Parathyroid adenoma (tissue), 2 donors: ENCODE measurements around the gene MIOS.
"Not testable (repeated sequence)": the region's sequence is repeated elsewhere in the genome, so short reads cannot be mapped to it uniquely, and the experiment has no call there.

Experiments used
- H2AFZ ChIP-seq: fragments of 300-600 bp; sonication (generic); one replicate; pipeline ENCODE4 v1.7.0; 2017; ENCODE audit warnings: antibody characterized with exemption, mild to moderate bottlenecking
- H3K27ac ChIP-seq: fragments of 300-600 bp; sonication (generic); one replicate; pipeline ENCODE4 v1.7.0; 2017
- H3K27me3 ChIP-seq: fragments of 300-600 bp; sonication (generic); one replicate; pipeline ENCODE4 v1.7.0; 2017; ENCODE audit warnings: low read length; ENCODE audit not compliant: control insufficient read depth, insufficient read depth
- H3K36me3 ChIP-seq: fragments of 300-600 bp; sonication (generic); one replicate; pipeline ENCODE4 v1.7.0; 2017; ENCODE audit warnings: low read length; ENCODE audit not compliant: control insufficient read depth, insufficient read depth
- H3K4me1 ChIP-seq: fragments of 300-600 bp; sonication (generic); one replicate; pipeline ENCODE4 v1.7.0; 2017; ENCODE audit warnings: control low read depth
- H3K4me2 ChIP-seq: fragments of 300-600 bp; sonication (generic); one replicate; pipeline ENCODE4 v1.7.0; 2017; ENCODE audit warnings: low read length
- H3K4me3 ChIP-seq: fragments of 300-600 bp; sonication (generic); one replicate; pipeline ENCODE4 v1.7.0; 2017; ENCODE audit warnings: low read depth, low read length
- H3K79me2 ChIP-seq: fragments of 300-600 bp; sonication (generic); one replicate; pipeline ENCODE4 v1.7.0; 2017; ENCODE audit warnings: control low read depth
- H3K9ac ChIP-seq: fragments of 300-600 bp; sonication (generic); one replicate; pipeline ENCODE4 v1.7.0; 2017; ENCODE audit warnings: mild to moderate bottlenecking
- H3K9me3 ChIP-seq: fragments of 300-600 bp; sonication (generic); one replicate; pipeline ENCODE4 v1.7.0; 2017; ENCODE audit warnings: low read length; ENCODE audit not compliant: control insufficient read depth
- TF ChIP-seq, protein P1 (sequence below): fragments of 300-600 bp; sonication (generic); IDR thresholded peaks from one replicate; pipeline ENCODE4 v1.7.0; 2017; ENCODE audit warnings: antibody characterized with exemption, mild to moderate bottlenecking
- donor health status: primary hyperparathyroidism.

The MIOS gene

DNA sequence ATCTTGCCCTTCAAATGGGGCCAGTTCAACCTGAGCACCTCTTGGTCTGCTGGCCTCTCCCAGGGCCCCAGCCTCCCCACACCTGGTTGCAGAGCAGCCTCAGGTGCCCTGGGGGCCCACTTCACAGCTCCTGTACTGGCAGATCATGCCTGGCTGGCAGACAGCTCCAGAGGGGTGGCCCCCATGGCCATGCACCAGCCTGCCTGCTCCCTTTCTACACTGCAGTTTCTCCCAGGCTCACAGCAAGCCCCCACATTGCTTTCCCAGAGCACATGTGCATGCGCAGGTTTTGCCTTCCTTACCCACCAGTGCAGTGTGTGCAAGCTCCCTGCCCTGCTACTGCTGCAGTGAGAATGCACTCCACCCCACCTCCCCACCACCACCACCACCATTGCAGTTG lies 9.8 kb upstream of the MIOS start:
- Histone ChIP-seq H3K27me3 (no peaks in the 10 kb centered on the region), H2AFZ (no peak overlapping the region), H3K79me2 (no peaks in the 10 kb centered on the region), H3K9me3 (no peaks in the 10 kb centered on the region), H3K4me2 (no peak overlapping the region), H3K9ac (no peak overlapping the region), H3K27ac (no peak overlapping the region), H3K36me3 (no peaks in the 10 kb centered on the region), H3K4me3 (no peak overlapping the region), H3K4me1 (peaks cover under 1% of the 10 kb centered on the region)
- TF ChIP-seq, protein P1, sequence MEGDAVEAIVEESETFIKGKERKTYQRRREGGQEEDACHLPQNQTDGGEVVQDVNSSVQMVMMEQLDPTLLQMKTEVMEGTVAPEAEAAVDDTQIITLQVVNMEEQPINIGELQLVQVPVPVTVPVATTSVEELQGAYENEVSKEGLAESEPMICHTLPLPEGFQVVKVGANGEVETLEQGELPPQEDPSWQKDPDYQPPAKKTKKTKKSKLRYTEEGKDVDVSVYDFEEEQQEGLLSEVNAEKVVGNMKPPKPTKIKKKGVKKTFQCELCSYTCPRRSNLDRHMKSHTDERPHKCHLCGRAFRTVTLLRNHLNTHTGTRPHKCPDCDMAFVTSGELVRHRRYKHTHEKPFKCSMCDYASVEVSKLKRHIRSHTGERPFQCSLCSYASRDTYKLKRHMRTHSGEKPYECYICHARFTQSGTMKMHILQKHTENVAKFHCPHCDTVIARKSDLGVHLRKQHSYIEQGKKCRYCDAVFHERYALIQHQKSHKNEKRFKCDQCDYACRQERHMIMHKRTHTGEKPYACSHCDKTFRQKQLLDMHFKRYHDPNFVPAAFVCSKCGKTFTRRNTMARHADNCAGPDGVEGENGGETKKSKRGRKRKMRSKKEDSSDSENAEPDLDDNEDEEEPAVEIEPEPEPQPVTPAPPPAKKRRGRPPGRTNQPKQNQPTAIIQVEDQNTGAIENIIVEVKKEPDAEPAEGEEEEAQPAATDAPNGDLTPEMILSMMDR, result no peak

DNA sequence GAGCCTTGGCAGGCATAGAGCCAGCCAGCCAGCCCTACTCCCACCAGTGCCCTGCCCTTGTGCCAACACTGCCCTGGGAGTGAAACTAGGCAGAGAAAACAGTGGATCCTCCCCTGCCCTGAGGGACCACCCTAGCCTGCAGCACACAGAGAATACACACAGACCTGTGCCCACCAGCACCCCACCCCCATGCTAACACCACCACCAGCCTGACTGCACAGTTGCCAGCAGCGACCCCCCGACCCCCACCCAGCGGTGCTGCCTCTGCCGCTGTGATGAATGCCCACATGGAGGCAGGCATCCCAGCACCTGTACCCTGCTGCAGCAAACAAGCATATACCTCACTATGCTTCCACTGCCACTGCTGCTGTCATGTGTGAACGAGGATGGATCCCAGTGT lies 9.4 kb upstream of the MIOS start:
- Histone ChIP-seq H3K9ac (no peak overlapping the region), H3K36me3 (no peaks in the 10 kb centered on the region)
- TF ChIP-seq, protein P1, result no peak

DNA sequence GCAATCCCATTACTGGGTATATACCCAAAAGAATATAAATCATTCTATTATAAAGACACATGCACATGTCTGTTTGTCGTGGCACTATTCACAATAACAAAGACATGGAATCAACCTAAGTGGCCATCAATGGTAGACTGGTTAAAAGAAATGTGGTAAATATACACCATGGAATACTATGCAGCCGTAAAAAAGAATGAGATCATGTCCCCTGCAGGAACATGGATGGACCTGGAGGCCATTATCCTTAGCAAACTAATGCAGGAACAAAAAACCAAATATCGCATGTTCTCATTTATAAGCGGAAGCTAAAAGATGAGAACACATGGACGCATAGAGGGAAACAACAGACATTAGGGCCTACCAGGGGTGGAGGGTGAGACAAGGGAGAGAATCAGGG lies 5.1 kb upstream of the MIOS start:
- H3K4me1 ChIP-seq, H3K27ac ChIP-seq, H3K9me3 ChIP-seq, H2AFZ ChIP-seq, H3K4me2 ChIP-seq, H3K79me2 ChIP-seq, H3K9ac ChIP-seq, H3K27me3 ChIP-seq, H3K36me3 ChIP-seq, H3K4me3 ChIP-seq: not testable (repeated sequence)

More for the DNA sequence above, 9.4 kb upstream of the MIOS start:
- H3K4me2 ChIP-seq, result no peak overlapping the region
- no peaks in the 10 kb centered on the region for H3K4me1 ChIP-seq
- H3K9me3 ChIP-seq, result no peaks in the 10 kb centered on the region
- H3K27me3 ChIP-seq, result no peaks in the 10 kb centered on the region
- no peak overlapping the region for H3K4me3 ChIP-seq
- H3K27ac ChIP-seq, result no peak overlapping the region
- H2AFZ ChIP-seq, result no peak overlapping the region
- H3K79me2 ChIP-seq, result no peaks in the 10 kb centered on the region

DNA sequence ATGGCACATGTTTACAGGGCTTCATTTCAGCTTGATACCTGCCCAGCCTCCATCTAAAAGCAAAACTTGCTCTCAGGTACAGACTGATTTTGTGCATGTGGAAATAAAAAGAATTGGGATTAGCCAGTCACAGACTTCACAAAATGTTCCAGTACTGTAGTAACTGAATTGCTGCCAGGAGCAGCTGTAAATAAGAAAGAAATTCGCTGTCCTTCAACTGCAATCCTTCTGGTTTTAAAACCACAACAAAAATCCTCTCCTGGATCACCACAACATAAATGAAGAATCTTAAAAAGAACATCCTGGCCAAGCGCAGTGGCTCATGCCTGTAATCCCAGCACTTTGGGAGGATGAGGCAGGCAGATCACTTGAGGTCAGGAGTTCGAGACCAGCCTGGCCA lies 3.9 kb upstream of the MIOS start:
- Histone ChIP-seq H3K27me3 (no peaks in the 10 kb centered on the region), H3K27ac (no peak overlapping the region)

DNA sequence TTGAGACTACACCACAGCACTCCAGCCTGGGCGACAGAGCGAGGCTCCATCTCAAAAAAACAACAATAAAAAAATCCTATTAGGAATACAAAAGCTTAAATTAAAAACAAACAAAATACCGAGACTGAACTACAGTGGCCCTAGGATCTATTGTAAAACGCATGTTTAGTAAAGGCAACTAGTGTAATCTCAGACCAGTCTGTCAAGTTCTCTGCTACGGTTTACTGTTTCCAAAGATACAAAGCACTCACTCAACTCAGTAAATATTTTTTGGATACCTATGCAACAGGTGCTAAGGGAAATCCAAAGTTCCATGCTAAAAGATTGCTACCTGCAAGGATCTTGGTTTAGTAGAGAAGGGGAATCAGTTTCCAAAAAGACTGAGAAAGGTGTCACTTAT lies 3.4 kb upstream of the MIOS start:
- no peak overlapping the region for H3K4me2 ChIP-seq
- peaks cover 5% of the 10 kb centered on the region for H3K4me1 ChIP-seq
- H3K9me3 ChIP-seq, result no peaks in the 10 kb centered on the region
- no peak overlapping the region for H3K27ac ChIP-seq
- TF ChIP-seq, protein P1, result no peak
- no peak overlapping the region for H3K4me3 ChIP-seq
- H3K36me3 ChIP-seq, result no peaks in the 10 kb centered on the region
- H2AFZ ChIP-seq, result no peak overlapping the region
- H3K9ac ChIP-seq, result no peak overlapping the region
- H3K27me3 ChIP-seq, result no peaks in the 10 kb centered on the region
- H3K79me2 ChIP-seq, result no peaks in the 10 kb centered on the region

More for the DNA sequence above, 3.9 kb upstream of the MIOS start:
- no peaks in the 10 kb centered on the region for H3K36me3 ChIP-seq
- no peaks in the 10 kb centered on the region for H3K4me1 ChIP-seq
- H3K9me3 ChIP-seq, result no peaks in the 10 kb centered on the region
- no peak overlapping the region for H3K9ac ChIP-seq
- TF ChIP-seq, protein P1, result no peak
- H2AFZ ChIP-seq, result no peak overlapping the region
- H3K79me2 ChIP-seq, result no peaks in the 10 kb centered on the region
- no peak overlapping the region for H3K4me2 ChIP-seq
- H3K4me3 ChIP-seq, result no peak overlapping the region
